ENCODE results near the gene RENBP.

RENBP gene

GRCh38 chrX:153921070-153921469 lies 23.4 kb downstream of the RENBP start:
- DNase-seq (ENCODE audit: low read depth in 3 of 3, low spot score in 1 of 3), result no peak

DNA sequence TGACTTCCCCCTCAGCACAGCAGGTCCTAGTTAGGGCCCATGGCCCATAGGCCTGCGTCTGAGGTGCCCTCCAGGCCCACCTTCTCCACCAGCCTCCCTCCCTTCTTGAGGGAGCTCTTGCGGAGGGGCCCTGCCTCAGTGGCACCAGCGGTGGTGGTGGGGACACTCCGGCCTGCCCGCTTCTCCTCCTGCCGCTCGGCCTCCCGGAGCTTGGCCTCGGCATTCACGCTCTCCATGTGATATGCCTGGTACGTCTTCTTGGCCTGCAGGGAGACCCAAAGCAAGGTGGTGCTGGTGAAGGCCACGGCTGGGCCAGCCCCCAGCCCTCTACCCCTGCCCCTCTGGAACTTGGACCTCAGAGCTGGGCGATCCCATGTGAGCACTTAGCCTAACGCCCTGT lies 23.9 kb downstream of the RENBP start:
- no peak for DNase-seq (ENCODE audit: low read depth in 3 of 3, low spot score in 1 of 3)

DNA sequence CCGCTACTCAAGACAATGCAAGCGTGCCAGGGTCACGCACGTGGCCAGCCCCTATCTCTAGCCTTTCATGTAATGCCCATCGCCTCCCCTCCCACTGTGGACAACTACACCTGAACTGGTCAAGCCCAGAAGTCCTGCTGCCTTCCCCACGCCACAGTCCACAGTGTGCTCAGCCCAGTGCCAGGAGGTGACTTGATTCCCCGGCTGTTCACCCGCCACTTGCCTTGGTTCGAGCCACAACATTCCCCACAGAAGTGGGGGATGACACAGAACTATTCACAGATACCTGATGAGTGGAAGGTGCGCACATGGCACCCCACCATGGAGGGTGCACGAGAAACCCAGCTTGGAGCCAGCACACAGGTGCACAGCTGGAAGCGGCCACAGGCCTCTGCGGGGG lies 25.2 kb downstream of the RENBP start:
- DNase-seq (ENCODE audit: low read depth in 3 of 3, low spot score in 1 of 3), result no peak

GRCh38 chrX:153917869-153918268 lies 26.6 kb downstream of the RENBP start:
- no peak for DNase-seq (ENCODE audit: low read depth in 3 of 3, low spot score in 1 of 3)

DNA sequence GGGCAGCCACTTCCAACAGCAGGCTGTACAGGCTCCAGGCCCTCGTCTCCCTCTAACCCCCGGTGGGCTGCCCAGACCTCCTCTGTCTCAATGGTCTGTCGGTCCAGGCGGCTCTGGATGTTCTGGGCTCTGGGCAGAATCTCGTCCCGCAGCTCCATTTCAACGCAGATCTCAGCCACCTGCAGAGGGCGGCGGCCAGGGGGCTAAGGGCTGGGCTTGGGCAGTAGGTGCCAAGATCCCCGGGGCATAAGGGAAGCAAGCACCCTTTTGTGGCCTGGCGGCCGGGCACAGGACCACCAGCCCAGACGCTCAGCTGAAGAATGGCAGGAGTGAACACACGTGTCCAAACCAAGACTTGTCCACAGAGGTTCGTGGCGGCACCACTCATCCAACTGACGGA lies 30.7 kb downstream of the RENBP start:
- no peak for DNase-seq (ENCODE audit: low read depth in 3 of 3, low spot score in 1 of 3)

GRCh38 chrX:153913211-153913610 lies 31.2 kb downstream of the RENBP start:
- DNase-seq (ENCODE audit: low read depth in 3 of 3, low spot score in 1 of 3), result no peak

- no peak for DNase-seq (ENCODE audit: low read depth in 3 of 3, low spot score in 1 of 3)
Observed at GRCh38 chrX:153911798-153912197, 32.6 kb downstream of the RENBP start.

- DNase-seq (ENCODE audit: low read depth in 3 of 3, low spot score in 1 of 3), result no peak
Observed at GRCh38 chrX:153910446-153910845, 34.0 kb downstream of the RENBP start.

GRCh38 chrX:153909980-153910360 lies 34.5 kb downstream of the RENBP start:
- no peak for DNase-seq (ENCODE audit: low read depth in 3 of 3, low spot score in 1 of 3)

- DNase-seq (ENCODE audit: low read depth in 3 of 3, low spot score in 1 of 3), result no peak
Observed at GRCh38 chrX:153909024-153909979, 35.1 kb downstream of the RENBP start.

DNA sequence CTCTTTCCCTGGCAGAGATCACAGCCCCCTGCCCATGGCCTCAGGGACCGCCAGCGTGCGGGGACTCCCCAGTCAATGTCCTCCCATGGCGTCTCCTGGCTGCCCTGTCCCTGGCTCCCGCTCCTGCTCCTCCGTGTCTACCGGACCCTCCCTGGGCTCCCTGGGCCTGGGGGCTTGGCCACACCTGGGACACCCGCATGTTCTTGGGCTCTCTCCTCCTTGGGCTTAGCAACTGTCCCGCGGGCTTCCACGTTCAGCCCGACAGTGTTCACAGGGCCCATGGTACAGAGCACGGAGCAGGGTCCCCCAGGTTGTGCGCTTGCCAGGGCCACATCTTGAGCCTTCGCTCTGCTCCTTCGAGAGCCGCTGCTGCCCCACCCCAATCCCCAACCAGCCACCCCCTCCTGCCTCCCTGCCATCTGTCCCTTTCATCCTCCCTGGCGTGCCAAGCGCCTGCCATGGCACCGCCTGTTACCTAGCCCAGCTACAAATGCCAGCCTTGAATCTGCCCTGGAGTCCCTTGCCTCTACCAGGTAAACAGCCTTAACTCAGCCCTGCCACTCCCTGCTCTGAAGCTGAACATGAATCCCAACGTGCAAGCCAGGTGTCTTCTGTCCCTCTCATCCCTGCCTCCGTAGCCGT lies 36.1 kb downstream of the RENBP start:
- DNase-seq (ENCODE audit: low read depth in 3 of 3, low spot score in 1 of 3), result no peak

GRCh38 chrX:153907456-153907855 lies 37.0 kb downstream of the RENBP start:
- DNase-seq (ENCODE audit: low read depth in 3 of 3, low spot score in 1 of 3), result no peak

GRCh38 chrX:153906126-153906917 lies 38.1 kb downstream of the RENBP start:
- no peak for DNase-seq (ENCODE audit: low read depth in 3 of 3, low spot score in 1 of 3)

DNA sequence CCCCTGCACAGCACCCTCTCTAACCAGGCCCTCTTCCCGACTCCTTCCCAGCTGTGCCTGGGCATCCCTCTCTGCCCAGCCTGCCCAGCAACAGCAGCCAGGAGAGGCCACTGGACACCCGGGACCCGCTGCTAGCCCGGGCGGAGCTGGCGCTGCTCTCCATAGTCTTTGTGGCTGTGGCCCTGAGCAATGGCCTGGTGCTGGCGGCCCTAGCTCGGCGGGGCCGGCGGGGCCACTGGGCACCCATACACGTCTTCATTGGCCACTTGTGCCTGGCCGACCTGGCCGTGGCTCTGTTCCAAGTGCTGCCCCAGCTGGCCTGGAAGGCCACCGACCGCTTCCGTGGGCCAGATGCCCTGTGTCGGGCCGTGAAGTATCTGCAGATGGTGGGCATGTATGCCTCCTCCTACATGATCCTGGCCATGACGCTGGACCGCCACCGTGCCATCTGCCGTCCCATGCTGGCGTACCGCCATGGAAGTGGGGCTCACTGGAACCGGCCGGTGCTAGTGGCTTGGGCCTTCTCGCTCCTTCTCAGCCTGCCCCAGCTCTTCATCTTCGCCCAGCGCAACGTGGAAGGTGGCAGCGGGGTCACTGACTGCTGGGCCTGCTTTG lies 38.9 kb downstream of the RENBP start:
- no peak for DNase-seq (ENCODE audit: low read depth in 3 of 3, low spot score in 1 of 3)

GRCh38 chrX:153903991-153904957 lies 40.2 kb downstream of the RENBP start, which contains the start of gene AVPR2:
AVPR2 (plus strand) TSS chrX:153904673; CDS start chrX:153905146, 473 bp downstream.
- no peak for DNase-seq (ENCODE audit: low read depth in 3 of 3, low spot score in 1 of 3)

GRCh38 chrX:153903238-153903980 lies 41.0 kb downstream of the RENBP start:
- DNase-seq (ENCODE audit: low read depth in 3 of 3, low spot score in 1 of 3), result no peak

GRCh38 chrX:153902385-153902784 lies 42.1 kb downstream of the RENBP start:
- no peak for DNase-seq (ENCODE audit: low read depth in 3 of 3, low spot score in 1 of 3)

- no peak for DNase-seq (ENCODE audit: low read depth in 3 of 3, low spot score in 1 of 3)
Observed at GRCh38 chrX:153901753-153902140, 42.7 kb downstream of the RENBP start.
